Measurements from ENCODE around the gene PLEKHA5. TPM values are rescaled to one million over a fixed set of nuclear protein-coding genes. Genes with fewer than 3 reads are reported as not detected.
"Not testable (repeated sequence)": the region's sequence is repeated elsewhere in the genome, so short reads cannot be mapped to it uniquely, and the experiment has no call there.

The PLEKHA5 gene
- total RNA-seq, 2 experiments from 2014 or later: 6.7 to 8.9 TPM

DNA sequence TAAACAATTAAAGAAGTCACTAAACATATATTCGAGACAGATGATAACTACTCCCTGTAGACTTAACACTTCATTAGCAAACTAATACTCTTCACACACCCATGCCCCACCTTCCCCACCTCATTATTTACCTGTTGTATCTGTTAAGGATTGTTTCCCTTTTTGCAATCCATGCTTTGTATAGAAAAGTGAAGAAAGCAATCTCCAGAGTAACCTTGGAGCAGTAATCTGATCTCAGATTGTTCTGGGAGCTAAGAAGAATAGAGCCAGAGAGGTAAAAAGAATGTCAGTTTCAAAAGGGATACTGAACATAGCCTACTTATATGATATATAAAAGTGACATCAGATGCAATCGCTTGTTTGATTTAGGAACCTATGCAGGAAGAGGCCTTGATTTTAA lies 37.4 kb downstream of the PLEKHA5 start:
- H3K27me3 Mint-ChIP-seq: no peaks in the 10 kb centered on the region
- ATAC-seq (no peak), DNase-seq (no peak)
- H3K4me3 Mint-ChIP-seq: no peak overlapping the region
- CTCF ChIA-PET: no interaction called here
- H3K4me1 Mint-ChIP-seq: peaks cover 2% of the 10 kb centered on the region
- no peaks in the 10 kb centered on the region for H3K36me3 Mint-ChIP-seq
- no peaks in the 10 kb centered on the region for H3K9me3 Mint-ChIP-seq (ENCODE audit: low read depth)
- H3K27ac Mint-ChIP-seq: no peak overlapping the region

DNA sequence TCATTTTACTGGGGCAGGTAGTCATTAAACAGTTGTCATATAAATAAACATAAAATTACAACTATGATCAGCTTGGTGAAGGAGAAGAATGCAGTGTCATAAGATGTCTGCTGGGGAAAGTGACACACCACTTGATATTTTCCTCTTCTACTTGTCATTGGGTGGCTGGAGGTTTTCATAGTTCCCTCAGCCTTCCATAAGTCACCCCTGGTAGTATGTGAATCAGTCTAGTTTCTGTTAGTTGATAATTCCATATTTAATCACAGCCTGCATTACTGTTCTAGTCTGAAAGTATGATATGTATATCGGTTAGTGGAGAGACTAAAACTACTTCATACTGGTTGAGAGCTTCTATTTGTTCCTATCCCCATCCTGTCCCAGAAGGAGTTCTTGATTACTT lies 38.2 kb downstream of the PLEKHA5 start:
- Mint-ChIP-seq H3K27ac (no peak overlapping the region), H3K36me3 (no peaks in the 10 kb centered on the region), H3K27me3 (no peaks in the 10 kb centered on the region), H3K9me3 (ENCODE audit: low read depth) (no peaks in the 10 kb centered on the region), H3K4me3 (no peak overlapping the region), H3K4me1 (peaks cover 2% of the 10 kb centered on the region)
- ATAC-seq (no peak), DNase-seq (no peak)
- CTCF ChIA-PET: no interaction called here

DNA sequence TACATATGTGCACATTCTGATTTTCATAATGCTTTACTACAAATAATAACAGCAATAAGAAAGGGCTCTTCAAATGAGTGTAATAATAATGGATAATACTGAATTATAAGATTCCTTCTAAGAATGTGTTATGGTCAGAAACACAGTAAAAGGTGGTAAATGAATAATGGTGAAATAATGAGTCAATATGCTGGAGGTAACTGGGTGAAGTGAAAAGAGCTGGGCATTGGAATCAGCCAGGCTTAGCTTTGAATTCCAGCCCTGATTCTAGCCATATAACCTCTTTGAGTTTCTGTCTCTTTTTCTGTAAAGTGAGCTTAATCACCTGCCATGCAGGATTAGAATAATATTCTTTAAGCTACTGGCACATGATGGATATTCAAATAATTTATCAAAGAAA lies 39.1 kb downstream of the PLEKHA5 start:
- H3K4me3 Mint-ChIP-seq: no peak overlapping the region
- H3K27me3 Mint-ChIP-seq: no peaks in the 10 kb centered on the region
- no peaks in the 10 kb centered on the region for H3K9me3 Mint-ChIP-seq (ENCODE audit: low read depth)
- H3K4me1 Mint-ChIP-seq: peaks cover 2% of the 10 kb centered on the region
- CTCF ChIA-PET: interaction anchor here (1.3 kb wide), 1 partner anchor 17 kb away, joined by 3 read pairs; no protein-coding TSS in a partner anchor
- H3K27ac Mint-ChIP-seq: no peak overlapping the region
- DNase-seq: no peak
- no peaks in the 10 kb centered on the region for H3K36me3 Mint-ChIP-seq
- no peak for ATAC-seq

DNA sequence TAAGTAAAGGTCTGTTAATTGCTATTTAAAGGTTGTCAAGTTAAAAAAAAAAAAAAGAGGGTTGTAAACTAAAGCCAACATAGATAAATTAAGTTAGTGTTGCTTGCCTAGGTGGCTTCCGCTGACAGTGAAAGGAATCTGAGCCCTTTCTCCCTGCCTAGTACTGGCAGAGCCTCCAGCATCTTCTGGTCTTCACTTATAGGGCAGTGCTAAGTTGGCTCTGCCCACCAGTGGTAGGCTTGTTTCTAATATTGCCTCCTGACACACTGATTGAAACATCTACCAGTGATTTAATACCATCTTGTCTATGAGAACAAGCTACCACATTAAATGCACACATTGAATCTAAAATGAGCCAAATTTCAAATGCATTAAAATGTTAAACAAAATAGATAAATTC lies 39.7 kb downstream of the PLEKHA5 start:
- Mint-ChIP-seq H3K4me1 (peaks cover 2% of the 10 kb centered on the region), H3K27me3 (no peaks in the 10 kb centered on the region), H3K27ac (no peak overlapping the region), H3K9me3 (ENCODE audit: low read depth) (no peaks in the 10 kb centered on the region), H3K36me3 (no peaks in the 10 kb centered on the region), H3K4me3 (no peak overlapping the region)
- DNase-seq (no peak), ATAC-seq (no peak)
- CTCF ChIA-PET: interaction anchor here (1.3 kb wide), 1 partner anchor 17 kb away, joined by 3 read pairs; no protein-coding TSS in a partner anchor

DNA sequence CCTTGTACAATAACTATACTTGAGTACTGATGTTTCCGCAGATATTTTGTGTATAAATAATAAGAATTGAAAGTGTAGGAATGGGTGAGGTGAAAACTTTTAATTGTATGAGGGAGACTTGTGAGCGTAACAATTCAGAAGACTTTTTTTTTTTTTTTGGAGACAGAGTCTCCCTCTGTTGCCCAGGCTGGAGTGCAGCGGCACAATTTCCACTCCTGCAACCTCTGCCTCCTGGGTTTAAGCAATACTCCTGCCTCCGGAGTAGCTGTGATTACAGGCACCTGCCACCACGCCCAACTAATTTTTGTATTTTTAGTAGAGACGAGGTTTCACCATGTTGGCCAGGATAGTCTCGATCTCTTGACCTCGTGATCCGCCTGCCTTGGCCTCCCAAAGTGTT lies 40.8 kb downstream of the PLEKHA5 start:
- CTCF ChIA-PET; DNase-seq; H3K36me3 Mint-ChIP-seq; H3K9me3 Mint-ChIP-seq (ENCODE audit: low read depth); ATAC-seq; H3K4me3 Mint-ChIP-seq; H3K27ac Mint-ChIP-seq; H3K4me1 Mint-ChIP-seq; H3K27me3 Mint-ChIP-seq: not testable (repeated sequence)

DNA sequence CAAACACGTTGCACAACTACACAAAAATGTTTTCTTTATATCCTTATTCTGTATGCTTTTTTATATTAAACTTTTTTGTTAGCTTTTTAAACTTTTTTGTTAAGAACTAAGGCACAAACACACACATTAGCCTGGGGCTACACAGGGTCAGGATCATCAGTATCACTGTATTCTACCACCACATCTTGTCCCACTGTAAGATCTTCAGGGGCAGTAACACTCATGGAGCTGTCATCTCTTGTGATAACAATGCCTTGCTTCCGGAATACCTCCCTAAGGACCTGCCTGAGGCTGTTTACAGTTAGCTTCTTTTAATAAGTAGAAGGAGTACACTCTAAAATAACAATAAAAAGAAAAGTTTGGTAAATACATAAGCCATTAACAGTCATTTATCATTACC lies 42.2 kb downstream of the PLEKHA5 start:
- Mint-ChIP-seq H3K36me3 (no peaks in the 10 kb centered on the region), H3K27me3 (no peaks in the 10 kb centered on the region), H3K9me3 (ENCODE audit: low read depth) (no peaks in the 10 kb centered on the region), H3K27ac (no peak overlapping the region), H3K4me1 (no peaks in the 10 kb centered on the region), H3K4me3 (no peak overlapping the region)
- DNase-seq (no peak), ATAC-seq (no peak)
- CTCF ChIA-PET: no interaction called here

DNA sequence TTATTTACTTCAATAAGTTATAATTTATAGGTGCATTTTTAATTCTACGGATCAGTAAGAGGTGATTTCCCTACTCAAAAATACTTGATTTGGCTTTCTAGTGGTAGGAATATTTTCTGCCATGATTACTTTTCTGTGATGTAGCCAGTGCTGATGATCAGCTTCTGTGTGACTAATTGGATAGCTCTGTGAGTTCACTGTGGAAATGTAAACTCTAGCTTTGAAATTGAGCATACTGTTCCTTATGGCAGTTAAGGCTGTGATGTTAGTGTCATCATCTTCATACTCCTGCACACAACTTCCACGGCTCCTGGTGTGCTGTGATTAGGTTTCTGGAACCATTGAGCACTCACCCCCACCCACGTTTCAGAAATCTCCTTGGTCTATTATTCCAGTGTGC lies 48.2 kb downstream of the PLEKHA5 start:
- Mint-ChIP-seq H3K36me3 (no peaks in the 10 kb centered on the region), H3K27ac (no peak overlapping the region), H3K4me1 (no peaks in the 10 kb centered on the region), H3K9me3 (ENCODE audit: low read depth) (no peaks in the 10 kb centered on the region), H3K27me3 (no peaks in the 10 kb centered on the region), H3K4me3 (no peak overlapping the region)
- DNase-seq: no peak
- ATAC-seq: no peak
- CTCF ChIA-PET: no interaction called here

DNA sequence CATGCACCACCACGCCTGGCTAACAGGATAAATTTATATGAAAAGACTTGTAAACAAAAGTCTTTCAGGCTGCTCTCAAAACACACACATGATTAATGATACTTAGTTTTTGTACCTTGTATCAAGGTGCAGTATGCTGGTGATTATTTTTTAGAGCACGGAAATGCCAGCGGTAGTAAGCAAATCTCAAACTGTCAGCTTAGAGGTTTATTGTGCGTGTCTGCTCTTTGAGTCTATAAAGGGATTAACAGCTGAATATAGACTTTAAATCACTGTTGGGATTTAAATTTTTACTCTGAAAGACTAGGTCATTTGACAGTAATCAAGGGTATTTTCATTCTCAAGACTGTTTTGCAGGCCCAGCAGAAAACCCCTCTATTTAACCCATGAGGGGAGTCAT lies 50.5 kb downstream of the PLEKHA5 start:
- Mint-ChIP-seq H3K9me3 (ENCODE audit: low read depth) (no peaks in the 10 kb centered on the region), H3K4me1 (no peaks in the 10 kb centered on the region), H3K27ac (no peak overlapping the region), H3K27me3 (no peaks in the 10 kb centered on the region), H3K4me3 (no peak overlapping the region), H3K36me3 (no peaks in the 10 kb centered on the region)
- ATAC-seq (no peak), DNase-seq (no peak)
- CTCF ChIA-PET: no interaction called here

DNA sequence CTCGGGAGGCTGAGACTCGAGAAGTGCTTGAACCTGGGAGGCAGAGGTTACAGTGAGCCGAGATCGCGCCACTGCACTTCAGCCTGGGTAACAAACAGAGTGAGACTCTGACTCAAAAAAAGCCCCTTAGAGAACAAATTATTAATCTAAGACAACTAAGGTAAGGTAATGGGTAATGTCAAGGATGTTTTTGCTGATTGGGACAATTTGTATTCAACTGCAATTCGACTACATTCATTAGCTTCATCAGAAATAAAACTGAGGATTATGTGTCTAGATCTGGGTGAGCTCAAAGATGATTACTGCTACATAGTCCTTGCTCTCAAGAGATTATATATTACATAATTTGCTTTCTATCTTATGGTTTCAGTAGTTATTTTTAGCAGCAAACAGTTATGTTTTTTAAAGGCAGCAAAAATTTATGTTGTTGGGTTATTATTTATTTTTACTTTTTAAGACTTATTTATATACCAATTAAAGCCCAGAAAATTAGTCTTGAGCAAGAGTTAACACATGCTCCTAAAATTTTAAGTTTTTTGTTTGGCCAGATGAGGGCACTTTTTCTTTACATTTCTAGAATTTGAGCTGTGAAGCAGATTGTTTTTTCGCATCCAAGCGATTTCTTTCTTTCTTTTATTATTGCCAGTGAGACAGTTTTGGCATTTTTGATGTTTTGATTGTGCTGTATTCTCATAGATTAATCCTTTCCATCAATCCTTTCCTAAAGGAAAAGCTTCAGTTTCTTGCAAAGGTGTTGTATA lies 52.3 kb downstream of the PLEKHA5 start:
- H3K4me3 Mint-ChIP-seq: no peak overlapping the region
- no peaks in the 10 kb centered on the region for H3K36me3 Mint-ChIP-seq
- no peaks in the 10 kb centered on the region for H3K4me1 Mint-ChIP-seq
- ATAC-seq (no peak), DNase-seq (no peak)
- no peak overlapping the region for H3K27ac Mint-ChIP-seq
- H3K9me3 Mint-ChIP-seq (ENCODE audit: low read depth): no peaks in the 10 kb centered on the region
- CTCF ChIA-PET: no interaction called here
- no peaks in the 10 kb centered on the region for H3K27me3 Mint-ChIP-seq

DNA sequence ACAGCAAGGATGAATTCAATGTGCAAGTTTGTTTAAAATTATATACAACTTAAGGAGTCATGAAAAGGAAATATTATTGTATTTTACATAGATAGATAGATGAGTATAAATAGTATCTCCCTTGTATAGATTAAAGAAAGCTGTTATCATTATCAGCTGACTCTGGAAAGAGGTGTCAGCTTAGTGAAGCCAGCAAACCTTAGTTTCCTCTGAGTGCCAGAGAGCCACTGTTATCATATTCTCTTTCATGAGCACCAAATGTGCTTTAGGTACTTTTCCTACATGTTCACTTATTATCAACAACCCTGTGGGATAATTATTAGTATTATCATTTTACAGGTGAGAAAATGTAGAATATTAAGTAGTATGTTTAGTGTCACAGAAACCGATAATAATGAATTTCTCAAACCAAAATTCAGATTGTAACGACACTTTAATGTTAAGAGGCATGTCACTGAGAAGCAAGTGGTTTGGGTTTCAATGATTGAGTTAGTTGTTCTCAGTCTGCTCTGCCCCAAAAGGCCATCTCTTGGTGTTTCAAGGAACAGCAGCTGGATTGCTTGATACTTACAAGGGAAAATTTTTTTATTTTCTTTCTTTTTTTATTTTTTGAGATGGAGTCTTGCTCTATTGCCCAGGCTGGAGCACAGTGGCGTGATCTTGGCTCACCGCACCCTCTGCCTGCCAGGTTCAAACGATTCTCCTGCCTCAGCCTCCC lies 53.7 kb downstream of the PLEKHA5 start:
- CTCF ChIA-PET: interaction anchor here (0.9 kb wide), 1 partner anchor 14 kb away, joined by 3 read pairs; no protein-coding TSS in a partner anchor
- no peak overlapping the region for H3K27ac Mint-ChIP-seq
- no peaks in the 10 kb centered on the region for H3K4me1 Mint-ChIP-seq
- no peak for ATAC-seq
- no peaks in the 10 kb centered on the region for H3K36me3 Mint-ChIP-seq
- no peaks in the 10 kb centered on the region for H3K9me3 Mint-ChIP-seq (ENCODE audit: low read depth)
- no peak for DNase-seq
- H3K4me3 Mint-ChIP-seq: no peak overlapping the region
- no peaks in the 10 kb centered on the region for H3K27me3 Mint-ChIP-seq

DNA sequence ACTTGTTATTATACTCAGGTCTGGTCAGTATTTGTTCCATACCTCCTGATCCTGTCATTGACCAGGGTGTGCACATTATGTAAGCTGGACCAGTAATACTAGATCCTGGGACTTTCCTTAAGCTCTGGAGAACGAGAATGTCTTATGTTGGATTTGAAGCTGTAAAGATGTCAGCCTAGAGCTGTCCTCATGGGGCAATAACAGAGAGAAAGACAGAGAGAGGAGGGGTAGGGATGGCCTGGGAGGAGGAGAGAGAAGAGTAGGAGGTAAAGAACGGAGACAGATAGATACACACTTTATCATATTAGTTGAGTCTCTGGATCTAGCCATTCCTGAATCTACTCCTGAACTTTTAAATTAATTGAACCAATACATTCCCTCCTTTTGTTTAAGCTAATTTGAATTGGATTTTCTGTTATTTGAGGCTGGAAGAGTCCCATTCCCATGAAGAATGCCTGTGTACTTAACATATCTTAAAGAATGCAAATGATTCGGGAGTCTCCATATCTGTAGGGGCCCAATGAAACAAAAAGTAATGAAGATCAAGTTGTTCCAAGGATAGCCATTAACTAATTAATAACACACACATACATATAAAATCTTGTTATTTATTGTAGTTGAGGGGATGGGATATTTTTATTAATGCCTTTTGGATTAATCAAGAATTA lies 55.9 kb downstream of the PLEKHA5 start:
- H3K4me1 Mint-ChIP-seq: no peaks in the 10 kb centered on the region
- H3K27ac Mint-ChIP-seq: no peak overlapping the region
- no peak overlapping the region for H3K4me3 Mint-ChIP-seq
- H3K27me3 Mint-ChIP-seq: no peaks in the 10 kb centered on the region
- DNase-seq (no peak), ATAC-seq (no peak)
- CTCF ChIA-PET: interaction anchor here (0.6 to 1.7 kb wide), 6 partner anchors 11 to 54 kb away, joined by 3 to 10 read pairs (median 4); no protein-coding TSS in a partner anchor
- no peaks in the 10 kb centered on the region for H3K9me3 Mint-ChIP-seq (ENCODE audit: low read depth)
- H3K36me3 Mint-ChIP-seq: no peaks in the 10 kb centered on the region

DNA sequence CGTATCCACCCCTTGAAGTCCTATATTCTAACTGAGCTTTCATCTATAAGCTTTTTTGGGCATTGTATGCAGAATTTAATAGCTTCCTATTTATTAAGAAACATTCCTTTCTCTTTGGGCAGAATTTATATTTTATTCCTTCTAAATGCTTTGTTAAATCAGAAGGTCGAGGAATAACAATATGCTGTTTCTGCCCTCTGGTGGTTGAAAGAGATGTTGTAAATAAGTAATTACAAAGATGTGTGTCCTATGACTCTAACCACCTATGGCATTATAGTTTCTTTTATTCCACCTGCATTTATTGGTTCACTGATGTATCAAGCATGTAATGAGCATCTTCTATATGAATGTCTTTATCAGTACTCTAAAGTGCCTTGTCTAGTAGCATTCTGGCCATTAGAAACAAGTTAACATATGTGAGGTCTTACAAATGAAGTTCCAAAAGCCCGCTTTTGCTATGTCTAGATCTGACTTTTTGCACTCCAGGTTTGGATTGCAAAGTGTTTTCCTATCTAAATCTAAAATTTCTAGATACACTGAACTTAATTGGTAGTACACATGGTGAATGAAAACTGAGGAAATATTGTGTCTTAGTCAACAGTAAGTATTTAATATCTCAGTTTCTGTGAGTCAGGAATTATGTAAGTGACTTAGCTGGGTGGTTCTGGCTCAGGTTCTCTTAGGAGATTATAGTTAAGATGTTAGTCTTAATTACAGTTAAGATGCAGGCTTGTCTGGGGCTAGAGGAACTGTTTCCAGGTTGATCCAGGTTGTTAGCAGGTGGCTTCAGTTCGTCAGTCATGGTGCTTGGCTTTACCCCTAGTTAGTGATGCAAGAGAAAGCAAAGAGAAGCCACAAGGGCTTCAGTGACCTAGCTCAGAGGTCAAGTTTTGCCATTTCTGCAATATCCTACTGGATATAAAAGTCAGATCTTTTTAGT lies 57.5 kb downstream of the PLEKHA5 start:
- CTCF ChIA-PET: interaction anchor here (0.9 to 1.7 kb wide), 7 partner anchors 10 to 334 kb away, joined by 3 to 10 read pairs (median 4); no protein-coding TSS in a partner anchor
- no peaks in the 10 kb centered on the region for H3K27me3 Mint-ChIP-seq
- DNase-seq: no peak
- no peaks in the 10 kb centered on the region for H3K36me3 Mint-ChIP-seq
- H3K4me1 Mint-ChIP-seq: no peaks in the 10 kb centered on the region
- no peak for ATAC-seq
- no peaks in the 10 kb centered on the region for H3K9me3 Mint-ChIP-seq (ENCODE audit: low read depth)
- H3K4me3 Mint-ChIP-seq: no peak overlapping the region
- no peak overlapping the region for H3K27ac Mint-ChIP-seq

DNA sequence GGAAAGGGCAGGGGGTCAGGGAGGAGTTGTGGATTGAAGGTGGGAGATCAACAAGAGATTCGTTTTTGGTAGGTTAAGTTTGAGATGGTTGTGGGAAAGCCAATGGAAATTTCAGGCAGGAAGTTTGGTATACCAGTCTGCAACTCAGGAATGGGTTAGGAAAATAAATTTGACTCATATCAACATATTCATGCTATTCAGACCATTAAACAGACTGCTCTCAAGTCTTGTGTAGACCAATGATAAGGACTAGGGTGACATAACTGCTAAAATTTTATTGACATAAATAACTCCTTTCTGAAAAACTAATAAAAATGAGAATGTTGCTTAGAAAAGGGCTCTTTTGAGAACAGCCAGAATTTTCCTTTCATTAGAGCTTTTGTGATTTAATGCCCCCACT lies 60.0 kb downstream of the PLEKHA5 start:
- ATAC-seq (no peak), DNase-seq (no peak)
- Mint-ChIP-seq H3K27ac (no peak overlapping the region), H3K36me3 (no peaks in the 10 kb centered on the region), H3K4me1 (no peaks in the 10 kb centered on the region), H3K9me3 (ENCODE audit: low read depth) (no peaks in the 10 kb centered on the region), H3K27me3 (no peaks in the 10 kb centered on the region), H3K4me3 (no peak overlapping the region)
- CTCF ChIA-PET: no interaction called here
